ENCODE data around the gene SPTBN5.

Gene SPTBN5

GRCh38 chr15:41894791-41895463, 1.1 kb upstream of the SPTBN5 start:
- peak; percentile 10 for TF ChIP-seq CTCF (IDR thresholded peaks at IDR 0.05; ENCODE audit: extremely low read depth, missing control alignments)
- peak; percentile 89 for DNase-seq (ENCODE audit: low spot score)

- no peak for TF ChIP-seq CTCF (IDR thresholded peaks at IDR 0.05; ENCODE audit: extremely low read depth, missing control alignments)
Observed at GRCh38 chr15:41894251-41894790, 468 bp upstream of the SPTBN5 start.

GRCh38 chr15:41892621-41893421, 1.0 kb downstream of the SPTBN5 start:
- no peak for TF ChIP-seq CTCF (IDR thresholded peaks at IDR 0.05; ENCODE audit: extremely low read depth, missing control alignments)
- peak; percentile 40 for DNase-seq (ENCODE audit: low spot score)

More at GRCh38 chr15:41894251-41894790, 468 bp upstream of the SPTBN5 start:
- no peak for DNase-seq (ENCODE audit: low spot score)

- no peak for TF ChIP-seq CTCF (IDR thresholded peaks at IDR 0.05; ENCODE audit: extremely low read depth, missing control alignments)
Observed at GRCh38 chr15:41891946-41892345, 1.9 kb downstream of the SPTBN5 start.

GRCh38 chr15:41891226-41891625, 2.6 kb downstream of the SPTBN5 start:
- TF ChIP-seq CTCF (IDR thresholded peaks at IDR 0.05; ENCODE audit: extremely low read depth, missing control alignments): no peak
- DNase-seq (ENCODE audit: low spot score): peak; percentile 5

More at GRCh38 chr15:41891946-41892345, 1.9 kb downstream of the SPTBN5 start:
- peak; percentile 25 for DNase-seq (ENCODE audit: low spot score)

GRCh38 chr15:41890050-41890690, 3.7 kb downstream of the SPTBN5 start:
- DNase-seq (ENCODE audit: low spot score): no peak
- TF ChIP-seq CTCF (IDR thresholded peaks at IDR 0.05; ENCODE audit: extremely low read depth, missing control alignments): no peak

All from GM20000 (cell line).